GM12892 (cell line): ENCODE data around the gene DAP3.

Experiments
- DNase-seq: peaks from one replicate; pipeline ENCODE4 v3.0.0; 2011; ENCODE audit not compliant: insufficient read length
- FAIRE-seq: peaks from 2 replicates; lab custom pipeline; 2011; peaks lifted over from hg19 to GRCh38; lab: Jason Lieb, UNC
- POLR2A ChIP-seq: IDR thresholded peaks from 2 replicates; pipeline ENCODE4 v1.6.1; 2011; ENCODE audit warnings: low read depth, low read length, control low read depth
- POLR2AphosphoS5 ChIP-seq: IDR thresholded peaks from 2 replicates; pipeline ENCODE4 v1.6.1; 2011; ENCODE audit warnings: low read depth, low read length, control low read depth
- TAF1 ChIP-seq: IDR thresholded peaks from 2 replicates; pipeline ENCODE4 v1.6.1; 2011; ENCODE audit warnings: low read depth, mild to moderate bottlenecking, control low read depth, low read length, borderline replicate concordance

Gene DAP3

DNA sequence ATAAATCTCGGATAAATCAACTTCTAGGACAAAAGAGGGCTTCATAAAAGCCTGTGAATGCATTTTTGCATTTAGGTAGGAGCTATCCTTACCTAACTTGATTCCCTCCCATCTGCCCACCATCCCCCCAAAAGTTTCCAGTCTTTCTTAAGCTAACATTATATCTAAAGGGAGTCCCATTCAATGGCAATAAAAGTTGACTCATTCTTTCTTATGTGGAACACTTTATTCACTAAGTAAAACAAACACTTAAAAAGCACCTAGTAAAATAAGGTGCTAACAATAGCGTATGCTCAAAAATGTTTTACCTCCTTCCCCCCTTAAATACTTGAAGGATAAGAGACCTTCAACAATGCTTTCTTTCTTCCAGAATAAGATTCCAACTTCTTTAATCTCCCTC, 84.3 kb downstream of the DAP3 start:
- no peak for TF ChIP-seq TAF1
- TF ChIP-seq POLR2AphosphoS5, result no peak
- TF ChIP-seq POLR2A, result no peak
- FAIRE-seq, result no peak
- no peak for DNase-seq

DNA sequence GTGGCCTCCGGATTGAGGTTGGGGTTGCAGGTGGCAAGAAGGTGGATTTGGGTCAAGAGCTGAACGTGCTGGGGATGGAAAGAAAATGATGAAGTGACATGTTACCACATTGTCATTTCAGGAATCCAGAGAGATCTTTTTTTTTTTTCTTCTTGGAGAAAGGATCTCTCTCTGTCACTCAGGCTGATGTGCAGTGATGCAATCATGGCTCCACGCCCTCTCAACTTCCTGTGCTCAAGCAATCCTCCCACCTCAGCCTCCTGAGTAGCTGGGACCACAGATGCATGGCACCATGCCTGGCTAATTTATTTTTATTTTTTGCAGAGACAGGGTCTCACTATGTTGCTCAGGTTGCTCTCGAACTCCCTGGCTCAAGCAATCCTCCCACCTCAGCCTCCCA, 87.5 kb downstream of the DAP3 start:
- DNase-seq, result no peak
- no peak for FAIRE-seq
- no peak for TF ChIP-seq POLR2A
- TF ChIP-seq TAF1, result no peak
- TF ChIP-seq POLR2AphosphoS5, result no peak

DNA sequence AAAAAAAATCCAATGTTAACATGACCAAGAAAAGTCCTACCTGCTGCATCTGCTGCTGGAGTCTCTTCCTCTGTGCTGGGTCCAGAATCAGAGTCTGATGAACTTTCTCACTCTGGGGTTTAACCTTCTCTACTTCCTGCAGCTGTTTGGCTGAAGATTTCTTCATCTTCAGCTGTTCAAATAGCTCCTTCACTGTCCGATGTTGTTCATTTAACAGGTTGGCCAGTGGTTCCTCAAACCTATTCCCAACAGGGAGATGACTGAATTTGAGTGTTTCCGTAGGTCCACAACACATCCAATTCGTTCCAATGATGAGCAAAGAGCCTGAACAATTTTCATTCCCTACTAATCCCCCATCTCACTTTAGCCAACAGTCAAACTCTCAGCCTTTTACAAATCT, 88.7 kb downstream of the DAP3 start:
- DNase-seq, result no peak
- TF ChIP-seq TAF1 (no peak), POLR2AphosphoS5 (no peak), POLR2A (no peak)
- FAIRE-seq, result no peak
